ELR (cell line): ENCODE results near the gene BCLAF3.

Experiments
- DNase-seq: peaks from one replicate; pipeline ENCODE4 v3.0.0-alpha.2; 2015; ENCODE audit warnings: low read depth

Gene BCLAF3

GRCh38 chrX:19990556-19991349, at the start of gene BCLAF3:
Gene BCLAF3 (minus strand): TSS chrX:19991061. CDS start chrX:19970264, 20,797 bp downstream.
- DNase-seq = peak; percentile 87

GRCh38 chrX:20038966-20039365, 48.1 kb upstream of the BCLAF3 start:
- DNase-seq = no peak

- no peak for DNase-seq
These were observed 46.3 kb upstream of the BCLAF3 start for GRCh38 chrX:20037186-20037585.

- no peak for DNase-seq
These were observed 41.3 kb upstream of the BCLAF3 start for GRCh38 chrX:20032201-20032600.

- no peak for DNase-seq
These were observed 38.9 kb upstream of the BCLAF3 start for GRCh38 chrX:20029728-20030127.

GRCh38 chrX:20028588-20028987, 37.7 kb upstream of the BCLAF3 start:
- no peak for DNase-seq

- DNase-seq = peak; percentile 69
These were observed 35.4 kb upstream of the BCLAF3 start for GRCh38 chrX:20026278-20026677.

- DNase-seq = no peak
These were observed 29.0 kb upstream of the BCLAF3 start for GRCh38 chrX:20019672-20020365.

- no peak for DNase-seq
These were observed 25.7 kb upstream of the BCLAF3 start for GRCh38 chrX:20016616-20016945.

GRCh38 chrX:20015945-20016615, 25.2 kb upstream of the BCLAF3 start:
- no peak for DNase-seq

- no peak for DNase-seq
These were observed 24.6 kb upstream of the BCLAF3 start for GRCh38 chrX:20015422-20015821.

GRCh38 chrX:20011608-20012007, 20.7 kb upstream of the BCLAF3 start:
- no peak for DNase-seq

- DNase-seq = no peak
These were observed 17.2 kb upstream of the BCLAF3 start for GRCh38 chrX:20007962-20008622.

- DNase-seq = no peak
These were observed 15.0 kb upstream of the BCLAF3 start for GRCh38 chrX:20005883-20006282.

GRCh38 chrX:20001588-20001987, 10.7 kb upstream of the BCLAF3 start:
- DNase-seq = no peak

GRCh38 chrX:19991350-19991718, 473 bp upstream of the BCLAF3 start:
- DNase-seq = no peak

- peak; percentile 17 for DNase-seq
These were observed 708 bp downstream of the BCLAF3 start for GRCh38 chrX:19990151-19990555.

GRCh38 chrX:19987856-19988255, 3.0 kb downstream of the BCLAF3 start:
- no peak for DNase-seq

GRCh38 chrX:19986531-19986930, 4.3 kb downstream of the BCLAF3 start:
- no peak for DNase-seq

GRCh38 chrX:19981947-19982346, 8.9 kb downstream of the BCLAF3 start:
- DNase-seq = no peak

- no peak for DNase-seq
These were observed 15.0 kb downstream of the BCLAF3 start for GRCh38 chrX:19975845-19976244.

GRCh38 chrX:19972984-19973383, 17.9 kb downstream of the BCLAF3 start:
- no peak for DNase-seq

GRCh38 chrX:19968276-19968675, 22.6 kb downstream of the BCLAF3 start:
- DNase-seq = no peak
